ENCODE measurements around the gene EFCAB9. TPM values are rescaled to one million over a fixed set of nuclear protein-coding genes. Genes with fewer than 3 reads are reported as not detected.
A peak's percentile ranks its signal among the peaks of the same experiment; 100 is the strongest.
"Not testable (repeated sequence)": the region's sequence is repeated elsewhere in the genome, so short reads cannot be mapped to it uniquely, and the experiment has no call there.

EFCAB9 gene
- total RNA-seq, 1 experiment from 2014 or later = not detected

GRCh38 chr5:172149073-172149472 lies 44.9 kb upstream of the EFCAB9 start:
- ATAC-seq = no peak
- Mint-ChIP-seq H3K4me3 (no peak overlapping the region), H3K4me1 (peaks cover 9% of the 10 kb centered on the region), H3K9me3 (no peaks in the 10 kb centered on the region), H3K36me3 (no peaks in the 10 kb centered on the region), H3K27ac (no peak overlapping the region), H3K27me3 (ENCODE audit: low read depth) (no peaks in the 10 kb centered on the region)
- ChIA-PET POLR2A (no interaction called here), CTCF (no interaction called here)
- no peak for DNase-seq (ENCODE audit: low spot score)
- TF ChIP-seq USF2 (CRISPR knock-in tag; IDR thresholded peaks at IDR 0.05) (no peak), IRF2 (CRISPR knock-in tag; IDR thresholded peaks at IDR 0.05; ENCODE audit: borderline replicate concordance, low read depth) (no peak), JUN (CRISPR knock-in tag; IDR thresholded peaks at IDR 0.05) (no peak), EMX1 (CRISPR knock-in tag; IDR thresholded peaks at IDR 0.05) (no peak), NFYB (CRISPR knock-in tag; conservative IDR thresholded peaks at IDR 0.05; ENCODE audit: low read depth) (no peak)

- H3K36me3 Mint-ChIP-seq; ATAC-seq; H3K27ac Mint-ChIP-seq; POLR2A ChIA-PET; H3K27me3 Mint-ChIP-seq (ENCODE audit: low read depth); H3K4me1 Mint-ChIP-seq; H3K4me3 Mint-ChIP-seq; CTCF ChIA-PET; H3K9me3 Mint-ChIP-seq; DNase-seq (ENCODE audit: low spot score): not testable (repeated sequence)
Measured at GRCh38 chr5:172149481-172149880, 44.5 kb upstream of the EFCAB9 start.

- Mint-ChIP-seq H3K27me3 (ENCODE audit: low read depth) (no peaks in the 10 kb centered on the region), H3K4me1 (no peaks in the 10 kb centered on the region), H3K27ac (peak overlapping the region; percentile 30), H3K4me3 (no peak overlapping the region), H3K36me3 (no peaks in the 10 kb centered on the region), H3K9me3 (no peaks in the 10 kb centered on the region)
- ATAC-seq (no peak), DNase-seq (ENCODE audit: low spot score) (no peak)
- POLR2A ChIA-PET = interaction anchor here (0.7 kb wide), 2 partner anchors 8 to 902 kb away, joined by 4 to 8 read pairs; no protein-coding TSS in a partner anchor
- CTCF ChIA-PET = interaction anchor here (0.7 kb wide), 1 partner anchor 28 kb away, joined by 3 read pairs; no protein-coding TSS in a partner anchor
- TF ChIP-seq ZSCAN18 (CRISPR knock-in tag; IDR thresholded peaks at IDR 0.05) (no peak), ELF4 (CRISPR knock-in tag; IDR thresholded peaks at IDR 0.05; ENCODE audit: low read depth) (no peak), STAT6 (CRISPR knock-in tag; conservative IDR thresholded peaks at IDR 0.05; ENCODE audit: low read depth) (no peak), E2F4 (CRISPR knock-in tag; IDR thresholded peaks at IDR 0.05; ENCODE audit: borderline replicate concordance, low read depth) (no peak), TEAD4 (CRISPR knock-in tag; IDR thresholded peaks at IDR 0.05) (no peak), ATF1 (CRISPR knock-in tag; IDR thresholded peaks at IDR 0.05) (no peak), ATF3 (CRISPR knock-in tag; conservative IDR thresholded peaks at IDR 0.05) (no peak), MYBL2 (CRISPR knock-in tag; IDR thresholded peaks at IDR 0.05) (no peak), ZNF121 (CRISPR knock-in tag; IDR thresholded peaks at IDR 0.05) (no peak), ZNF138 (CRISPR knock-in tag; conservative IDR thresholded peaks at IDR 0.05) (no peak), AFF4 (CRISPR knock-in tag; IDR thresholded peaks at IDR 0.05; ENCODE audit: borderline replicate concordance) (no peak), KAT7 (CRISPR knock-in tag; IDR thresholded peaks at IDR 0.05; ENCODE audit: borderline replicate concordance) (no peak), NR2C2 (CRISPR knock-in tag; IDR thresholded peaks at IDR 0.05) (no peak), CREM (CRISPR knock-in tag; IDR thresholded peaks at IDR 0.05) (no peak)
Measured at GRCh38 chr5:172150514-172151425, 43.2 kb upstream of the EFCAB9 start.

All from WTC11 (cell line).